ENCODE data around the gene U2AF1L4.
A peak's percentile ranks its signal among the peaks of the same experiment; 100 is the strongest.

Gene U2AF1L4

DNA sequence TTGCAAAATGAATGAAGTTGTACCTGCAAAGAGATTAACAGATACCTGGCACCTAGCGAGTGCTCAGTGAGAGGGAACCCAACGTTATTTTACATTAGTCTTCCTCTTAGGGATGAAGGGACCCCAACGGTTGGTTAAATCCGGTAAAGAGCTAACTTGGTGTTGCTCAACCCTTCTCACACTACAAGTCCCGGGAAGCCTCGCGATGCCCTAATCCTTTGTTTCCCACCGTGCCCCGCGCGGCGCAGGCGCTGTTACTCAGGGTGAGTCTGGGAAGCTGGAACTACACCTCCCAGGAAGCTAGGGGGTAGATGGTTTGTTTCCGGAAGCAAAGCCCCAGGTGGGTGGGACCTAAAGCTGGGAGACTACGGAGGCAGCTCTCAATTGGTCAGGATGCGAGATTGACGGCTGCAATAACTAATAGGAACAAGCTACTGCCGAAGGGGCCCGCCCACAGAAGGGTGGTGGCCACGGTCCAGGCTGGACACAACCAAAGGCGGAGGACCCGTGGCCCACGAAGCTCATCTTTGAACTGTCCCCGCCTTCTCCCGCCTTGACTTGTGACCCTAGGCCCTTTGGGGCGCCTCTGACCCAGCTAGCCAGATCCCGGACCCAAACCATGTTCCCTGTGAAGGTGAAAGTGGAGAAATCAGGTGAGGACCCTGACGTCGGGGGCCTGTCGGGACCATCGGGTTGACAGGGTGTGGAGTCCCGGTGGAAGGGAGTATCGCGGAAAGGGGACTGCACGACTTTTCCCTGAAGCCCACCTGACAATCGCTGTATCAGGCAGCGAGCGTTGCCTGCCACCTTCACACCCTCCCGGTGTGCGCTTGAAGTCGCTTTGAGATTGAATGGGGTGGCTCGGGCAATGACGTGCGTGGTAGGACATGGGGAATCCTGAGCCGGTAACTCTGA is 3.1 kb upstream of the U2AF1L4 start, which contains the start of gene LIN37:
TSS of gene LIN37 (plus strand) at position 471 of the 915 bp plus-strand sequence. CDS start at position 620, 149 bp downstream.
- no peaks in the 10 kb centered on the region for H3K9me3 ChIP-seq (ENCODE audit: control insufficient read depth in 1 of 2, low read length in 2 of 2)
- H3K4me1 ChIP-seq (ENCODE audit: control insufficient read depth in 1 of 2, insufficient read depth in 2 of 2, low read length in 2 of 2): peaks cover 25 to 35% of the 10 kb centered on the region in 2 donors
- peaks cover 9 to 16% of the 10 kb centered on the region in 2 donors for H3K36me3 ChIP-seq (ENCODE audit: control insufficient read depth in 1 of 2, insufficient read depth in 2 of 2, low read length in 2 of 2)
- peak within 1 kb of the TSS; percentile 94 to 98 for H3K9ac ChIP-seq (ENCODE audit: low read depth in 1 of 2, low read length in 2 of 2)
- peak within 1 kb of the TSS; percentile 69 for H3K27ac ChIP-seq (ENCODE audit: low read depth, low read length)
- H3K4me3 ChIP-seq (ENCODE audit: low read depth in 1 of 2, low read length in 2 of 2): peak within 1 kb of the TSS; percentile 100
- no peaks in the 10 kb centered on the region for H3K27me3 ChIP-seq (ENCODE audit: control insufficient read depth in 1 of 2, insufficient read depth in 2 of 2, low read length in 2 of 2)

DNA sequence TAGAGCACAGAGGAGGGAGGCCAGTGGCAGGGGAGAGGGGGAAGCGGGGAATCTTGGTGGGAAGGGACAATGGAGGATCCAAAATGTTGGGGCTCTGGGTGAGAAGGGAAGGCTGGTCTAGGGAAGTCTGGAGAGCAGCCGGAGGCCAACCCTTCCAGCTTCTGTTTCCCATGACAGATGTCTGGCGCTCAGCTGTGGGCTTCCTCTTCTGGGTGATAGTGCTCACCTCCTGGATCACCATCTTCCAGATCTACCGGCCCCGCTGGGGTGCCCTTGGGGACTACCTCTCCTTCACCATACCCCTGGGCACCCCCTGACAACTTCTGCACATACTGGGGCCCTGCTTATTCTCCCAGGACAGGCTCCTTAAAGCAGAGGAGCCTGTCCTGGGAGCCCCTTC is 1.3 kb upstream of the U2AF1L4 start:
- Histone ChIP-seq H3K27me3 (ENCODE audit: control insufficient read depth in 1 of 2, insufficient read depth in 2 of 2, low read length in 2 of 2) (no peaks in the 10 kb centered on the region), H3K4me1 (ENCODE audit: control insufficient read depth in 1 of 2, insufficient read depth in 2 of 2, low read length in 2 of 2) (peaks cover 25 to 35% of the 10 kb centered on the region in 2 donors), H3K36me3 (ENCODE audit: control insufficient read depth in 1 of 2, insufficient read depth in 2 of 2, low read length in 2 of 2) (peaks cover 0 to 3% of the 10 kb centered on the region in 2 donors), H3K9ac (ENCODE audit: low read depth in 1 of 2, low read length in 2 of 2) (peak overlapping the region; percentile 85 to 88), H3K9me3 (ENCODE audit: control insufficient read depth in 1 of 2, low read length in 2 of 2) (no peaks in the 10 kb centered on the region), H3K27ac (ENCODE audit: low read depth, low read length) (no peak overlapping the region), H3K4me3 (ENCODE audit: low read depth in 1 of 2, low read length in 2 of 2) (peak overlapping the region; percentile 90 to 91)

DNA sequence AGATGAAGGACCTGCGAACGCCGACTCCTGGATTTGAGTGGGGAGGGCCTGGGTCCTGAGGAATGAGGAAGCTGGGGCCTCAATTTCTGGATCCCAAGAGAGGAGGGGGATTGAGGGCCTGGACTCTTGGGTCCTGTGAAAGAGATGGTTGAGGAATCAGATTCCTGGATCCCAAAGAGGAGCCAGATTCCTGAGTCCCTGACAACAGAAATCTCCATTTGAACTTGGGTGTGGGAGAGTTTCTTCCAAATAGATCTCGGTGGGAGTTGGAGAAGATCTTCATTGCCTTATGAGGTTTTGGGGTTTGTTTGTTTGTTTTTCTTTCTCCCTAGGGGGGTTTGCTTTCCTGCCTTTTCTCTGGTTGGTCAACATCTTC is 857 bp upstream of the U2AF1L4 start:
- Histone ChIP-seq H3K9me3 (ENCODE audit: control insufficient read depth in 1 of 2, low read length in 2 of 2) (no peaks in the 10 kb centered on the region), H3K27ac (ENCODE audit: low read depth, low read length) (peak overlapping the region; percentile 20), H3K4me1 (ENCODE audit: control insufficient read depth in 1 of 2, insufficient read depth in 2 of 2, low read length in 2 of 2) (peaks cover 26 to 36% of the 10 kb centered on the region in 2 donors), H3K36me3 (ENCODE audit: control insufficient read depth in 1 of 2, insufficient read depth in 2 of 2, low read length in 2 of 2) (peaks cover 0 to 3% of the 10 kb centered on the region in 2 donors), H3K9ac (ENCODE audit: low read depth in 1 of 2, low read length in 2 of 2) (peak overlapping the region; percentile 85 to 88), H3K4me3 (ENCODE audit: low read depth in 1 of 2, low read length in 2 of 2) (peak overlapping the region; percentile 90 to 91), H3K27me3 (ENCODE audit: control insufficient read depth in 1 of 2, insufficient read depth in 2 of 2, low read length in 2 of 2) (no peaks in the 10 kb centered on the region)

DNA sequence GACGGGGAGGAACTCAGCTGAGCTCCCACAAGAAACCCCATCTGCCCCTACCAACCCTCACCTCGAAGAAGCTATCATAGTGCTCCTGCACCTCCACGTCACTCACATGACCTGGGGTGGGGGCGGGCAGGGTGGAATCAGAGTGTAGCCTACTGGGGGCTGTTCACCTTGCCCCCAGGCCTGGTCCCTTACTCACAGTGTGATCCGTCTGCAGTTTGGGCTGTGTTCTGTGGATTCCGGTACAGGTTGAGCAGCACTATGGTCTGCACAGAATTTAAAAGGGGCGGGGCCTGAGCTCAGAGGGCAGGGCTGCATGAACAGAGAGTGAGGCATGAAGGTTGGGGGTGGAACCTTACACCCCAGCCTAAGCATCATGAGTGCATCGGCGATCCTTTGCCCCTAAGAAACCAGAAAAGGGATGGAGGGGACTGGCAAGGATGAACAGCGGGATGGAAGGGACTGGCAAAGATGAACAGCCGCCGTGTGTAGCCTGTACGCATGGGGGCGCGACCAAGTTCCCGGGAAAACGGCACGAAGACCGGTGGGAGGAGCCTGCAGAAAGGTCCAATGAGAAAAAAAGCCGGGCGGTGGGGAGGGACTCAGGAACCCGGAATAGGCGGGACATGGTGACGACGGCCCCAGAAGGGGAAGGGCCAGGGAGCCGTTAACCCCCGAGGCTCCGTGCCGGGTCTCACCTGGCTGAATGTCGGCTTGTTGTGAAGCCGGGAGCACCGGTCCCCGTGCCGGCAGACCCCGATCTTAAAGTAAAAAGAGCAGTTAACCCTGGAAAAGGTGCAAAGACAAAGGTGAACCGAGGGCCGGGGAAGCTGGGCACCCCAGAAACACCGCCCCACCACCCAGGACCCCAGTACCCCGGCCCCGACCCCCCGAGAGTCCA is 539 bp downstream of the U2AF1L4 start:
- Histone ChIP-seq H3K9ac (ENCODE audit: low read depth in 1 of 2, low read length in 2 of 2) (peak overlapping the region; percentile 43 to 85), H3K4me1 (ENCODE audit: control insufficient read depth in 1 of 2, insufficient read depth in 2 of 2, low read length in 2 of 2) (peaks cover 28 to 42% of the 10 kb centered on the region in 2 donors), H3K27ac (ENCODE audit: low read depth, low read length) (peak overlapping the region; percentile 99), H3K4me3 (ENCODE audit: low read depth in 1 of 2, low read length in 2 of 2) (peak overlapping the region; percentile 90 to 91), H3K27me3 (ENCODE audit: control insufficient read depth in 1 of 2, insufficient read depth in 2 of 2, low read length in 2 of 2) (no peaks in the 10 kb centered on the region), H3K9me3 (ENCODE audit: control insufficient read depth in 1 of 2, low read length in 2 of 2) (no peaks in the 10 kb centered on the region), H3K36me3 (ENCODE audit: control insufficient read depth in 1 of 2, insufficient read depth in 2 of 2, low read length in 2 of 2) (peaks cover 0 to 3% of the 10 kb centered on the region in 2 donors)

DNA sequence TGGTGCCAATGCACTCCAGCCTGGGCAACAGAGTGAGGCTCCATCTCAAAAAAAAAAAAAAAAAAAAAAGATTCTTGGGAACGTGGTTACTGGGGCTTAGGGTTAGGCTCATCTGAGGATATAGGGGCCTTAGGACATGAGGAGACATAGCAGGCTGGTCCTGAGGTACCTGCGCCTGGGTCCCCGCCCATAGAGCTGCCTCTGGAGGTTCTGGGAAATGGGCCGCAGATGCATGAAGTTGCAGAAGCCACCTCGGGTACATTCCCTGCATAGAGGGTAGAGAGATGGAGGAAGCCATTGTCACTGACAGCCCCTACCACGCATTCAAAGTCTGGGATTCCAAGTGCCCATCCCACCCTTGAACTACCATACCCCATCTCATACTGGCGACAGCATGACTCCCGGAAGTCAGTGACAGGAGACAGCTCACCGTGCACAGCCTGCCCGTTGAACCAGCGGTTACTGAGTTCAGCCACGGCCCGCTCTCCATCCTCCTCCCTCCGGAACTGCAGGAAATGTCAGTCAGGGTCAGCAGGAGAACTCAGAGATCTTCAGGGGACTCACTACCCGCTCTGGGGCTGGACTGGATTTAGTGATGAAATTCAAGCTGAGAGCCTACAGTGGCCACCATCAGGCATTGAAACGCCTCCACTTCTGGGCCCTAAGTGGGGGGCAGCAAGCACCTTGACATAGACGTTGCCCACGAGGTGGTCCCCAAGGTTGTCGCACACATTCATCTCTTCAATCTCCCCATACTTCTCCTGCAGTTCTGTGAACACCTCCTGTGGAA is 1.4 kb downstream of the U2AF1L4 start:
- H3K9me3 ChIP-seq (ENCODE audit: control insufficient read depth in 1 of 2, low read length in 2 of 2): no peaks in the 10 kb centered on the region
- H3K9ac ChIP-seq (ENCODE audit: low read depth in 1 of 2, low read length in 2 of 2): no peak overlapping the region
- no peak overlapping the region for H3K27ac ChIP-seq (ENCODE audit: low read depth, low read length)
- peak overlapping the region; percentile 90 to 91 for H3K4me3 ChIP-seq (ENCODE audit: low read depth in 1 of 2, low read length in 2 of 2)
- H3K27me3 ChIP-seq (ENCODE audit: control insufficient read depth in 1 of 2, insufficient read depth in 2 of 2, low read length in 2 of 2): no peaks in the 10 kb centered on the region
- H3K36me3 ChIP-seq (ENCODE audit: control insufficient read depth in 1 of 2, insufficient read depth in 2 of 2, low read length in 2 of 2): peaks cover 3 to 4% of the 10 kb centered on the region in 2 donors
- H3K4me1 ChIP-seq (ENCODE audit: control insufficient read depth in 1 of 2, insufficient read depth in 2 of 2, low read length in 2 of 2): peaks cover 24 to 37% of the 10 kb centered on the region in 2 donors

DNA sequence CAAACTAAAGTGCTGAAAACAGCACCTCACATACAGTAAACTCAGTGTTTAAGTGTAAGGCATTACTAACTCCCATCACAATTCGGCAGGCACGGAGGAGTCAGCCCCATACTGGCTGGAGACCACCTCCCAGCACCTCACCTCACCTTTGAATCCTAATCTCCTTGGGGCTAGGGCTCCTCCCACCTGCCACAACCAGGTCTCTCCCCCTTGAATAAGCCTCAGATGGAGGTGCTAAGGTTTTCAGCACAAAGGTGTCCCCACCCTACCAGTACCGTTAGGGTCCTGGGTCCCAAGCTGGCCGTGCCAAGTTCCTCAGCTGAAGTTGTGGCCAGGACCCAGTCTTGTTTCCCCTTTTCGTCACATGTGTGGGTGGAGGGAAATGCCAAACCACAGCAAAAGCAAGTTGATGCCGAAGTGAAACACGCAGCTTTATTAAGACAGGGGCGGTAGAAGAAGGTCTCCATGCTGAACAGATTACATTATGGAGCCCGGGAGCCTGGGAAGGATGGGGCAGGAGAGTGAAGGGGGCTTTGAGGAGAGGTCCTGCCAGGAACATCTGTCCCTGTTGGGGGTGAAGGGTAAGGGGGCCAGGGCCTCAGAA is 3.0 kb downstream of the U2AF1L4 start, which contains the start of gene IGFLR1:
TSS of gene IGFLR1 (minus strand) at position 332 of the 604 bp plus-strand sequence. CDS start 1,272 bp downstream, outside the sequence.
- H3K4me1 ChIP-seq (ENCODE audit: control insufficient read depth in 1 of 2, insufficient read depth in 2 of 2, low read length in 2 of 2): peaks cover 19 to 33% of the 10 kb centered on the region in 2 donors
- H3K4me3 ChIP-seq (ENCODE audit: low read depth in 1 of 2, low read length in 2 of 2): peak within 1 kb of the TSS; percentile 38 to 53
- H3K36me3 ChIP-seq (ENCODE audit: control insufficient read depth in 1 of 2, insufficient read depth in 2 of 2, low read length in 2 of 2): peaks cover 16 to 20% of the 10 kb centered on the region in 2 donors
- H3K9me3 ChIP-seq (ENCODE audit: control insufficient read depth in 1 of 2, low read length in 2 of 2): no peaks in the 10 kb centered on the region
- H3K27me3 ChIP-seq (ENCODE audit: control insufficient read depth in 1 of 2, insufficient read depth in 2 of 2, low read length in 2 of 2): no peaks in the 10 kb centered on the region
- H3K9ac ChIP-seq (ENCODE audit: low read depth in 1 of 2, low read length in 2 of 2): peak within 1 kb of the TSS; percentile 25 to 59
- peak within 1 kb of the TSS; percentile 81 for H3K27ac ChIP-seq (ENCODE audit: low read depth, low read length)

DNA sequence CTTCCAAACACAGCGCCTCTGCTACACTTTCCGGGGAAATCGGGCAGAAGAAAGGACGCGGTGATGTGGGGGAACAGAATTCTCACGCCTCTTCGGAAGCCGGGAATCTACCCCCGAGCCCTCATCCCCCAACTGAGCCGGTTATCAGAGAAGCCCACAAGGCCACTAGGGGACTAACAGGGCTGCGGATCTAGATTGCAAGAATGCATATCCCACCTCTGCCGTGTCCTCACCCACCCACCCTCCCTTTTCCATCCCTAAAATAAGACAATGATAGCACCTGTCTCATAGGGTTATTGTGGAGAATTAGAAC is 4.1 kb downstream of the U2AF1L4 start:
- H3K27ac ChIP-seq (ENCODE audit: low read depth, low read length): peak overlapping the region; percentile 64
- H3K9me3 ChIP-seq (ENCODE audit: control insufficient read depth in 1 of 2, low read length in 2 of 2): no peaks in the 10 kb centered on the region
- H3K27me3 ChIP-seq (ENCODE audit: control insufficient read depth in 1 of 2, insufficient read depth in 2 of 2, low read length in 2 of 2): no peaks in the 10 kb centered on the region
- peaks cover 14 to 29% of the 10 kb centered on the region in 2 donors for H3K4me1 ChIP-seq (ENCODE audit: control insufficient read depth in 1 of 2, insufficient read depth in 2 of 2, low read length in 2 of 2)
- H3K4me3 ChIP-seq (ENCODE audit: low read depth in 1 of 2, low read length in 2 of 2): peak overlapping the region; percentile 82 to 90
- H3K9ac ChIP-seq (ENCODE audit: low read depth in 1 of 2, low read length in 2 of 2): peak overlapping the region; percentile 58 to 60
- peaks cover 23 to 30% of the 10 kb centered on the region in 2 donors for H3K36me3 ChIP-seq (ENCODE audit: control insufficient read depth in 1 of 2, insufficient read depth in 2 of 2, low read length in 2 of 2)

DNA sequence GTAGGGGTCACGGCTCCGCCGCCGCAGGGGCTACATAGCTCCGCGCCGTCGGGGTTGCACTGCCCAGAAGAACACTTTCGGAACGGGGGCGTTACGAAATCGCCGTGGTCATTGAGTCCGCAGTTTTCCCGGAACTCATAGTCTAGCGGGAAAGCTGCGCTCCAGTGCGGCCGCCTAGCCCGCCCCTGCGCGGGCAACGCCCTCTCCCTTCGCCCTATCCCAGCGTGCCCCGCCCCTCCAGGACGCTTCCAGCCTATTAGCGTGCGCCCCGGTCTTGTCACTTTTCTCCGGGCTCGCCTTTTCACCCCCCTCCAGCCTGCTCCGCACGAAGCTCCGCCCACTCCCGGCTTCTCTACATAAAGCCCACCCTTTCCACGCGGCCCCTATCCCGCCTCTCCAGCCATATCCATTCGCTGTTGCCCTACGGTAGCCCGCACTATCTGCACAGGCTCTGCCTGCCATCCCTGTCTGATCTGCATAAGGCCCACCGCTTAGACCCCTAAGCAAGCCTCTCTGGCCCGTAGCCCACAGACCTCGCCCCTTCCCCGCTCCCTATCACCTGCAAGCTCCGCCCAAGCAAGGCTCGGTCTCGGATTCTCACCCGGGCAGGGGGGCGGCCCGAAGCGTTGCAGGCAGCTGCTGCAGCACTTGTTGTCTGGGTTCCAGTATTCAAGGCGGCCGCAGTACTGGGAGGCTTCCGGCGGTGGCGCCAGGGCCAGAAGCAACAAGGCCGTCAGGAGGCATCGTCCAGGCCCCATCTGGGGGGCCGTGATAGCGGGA is 4.6 kb downstream of the U2AF1L4 start:
- Histone ChIP-seq H3K36me3 (ENCODE audit: control insufficient read depth in 1 of 2, insufficient read depth in 2 of 2, low read length in 2 of 2) (peaks cover 25 to 34% of the 10 kb centered on the region in 2 donors), H3K27ac (ENCODE audit: low read depth, low read length) (peak overlapping the region; percentile 64), H3K9ac (ENCODE audit: low read depth in 1 of 2, low read length in 2 of 2) (peak overlapping the region; percentile 60 to 70), H3K27me3 (ENCODE audit: control insufficient read depth in 1 of 2, insufficient read depth in 2 of 2, low read length in 2 of 2) (no peaks in the 10 kb centered on the region), H3K4me3 (ENCODE audit: low read depth in 1 of 2, low read length in 2 of 2) (peak overlapping the region; percentile 82 to 90), H3K4me1 (ENCODE audit: control insufficient read depth in 1 of 2, insufficient read depth in 2 of 2, low read length in 2 of 2) (peaks cover 11 to 23% of the 10 kb centered on the region in 2 donors), H3K9me3 (ENCODE audit: control insufficient read depth in 1 of 2, low read length in 2 of 2) (no peaks in the 10 kb centered on the region)

Data from duodenal mucosa (tissue), 2 donors.